ENCODE data around the gene SGSH. TPM values are rescaled to one million over a fixed set of nuclear protein-coding genes. Genes with fewer than 3 reads are reported as not detected.

Gene SGSH
- total RNA-seq, 6 experiments from 2014 or later: 41.2 to 52.6 (median 47.5) TPM

GRCh38 chr17:80189611-80190010, 30.5 kb downstream of the SGSH start:
- TF ChIP-seq CTCF (IDR thresholded peaks at IDR 0.05): no peak
- no peak overlapping the region for H3K4me3 Mint-ChIP-seq
- H3K4me1 Mint-ChIP-seq (ENCODE audit: low read depth): peaks cover 7% of the 10 kb centered on the region; the same call in 1 of the 2 replicates
- H3K27me3 Mint-ChIP-seq (ENCODE audit: insufficient read depth): peaks cover 24% of the 10 kb centered on the region
- H3K36me3 Mint-ChIP-seq (ENCODE audit: low read depth): no peaks in the 10 kb centered on the region
- DNase-seq: no peak
- H3K27ac Mint-ChIP-seq: no peak overlapping the region
- no peaks in the 10 kb centered on the region for H3K9me3 Mint-ChIP-seq

GRCh38 chr17:80187515-80187941, 32.6 kb downstream of the SGSH start:
- peaks cover 20% of the 10 kb centered on the region for H3K27me3 Mint-ChIP-seq (ENCODE audit: insufficient read depth)
- H3K4me1 Mint-ChIP-seq (ENCODE audit: low read depth): peaks cover 7% of the 10 kb centered on the region; the same call in 1 of the 2 replicates
- H3K4me3 Mint-ChIP-seq: no peak overlapping the region
- H3K9me3 Mint-ChIP-seq: no peaks in the 10 kb centered on the region
- H3K27ac Mint-ChIP-seq: no peak overlapping the region
- H3K36me3 Mint-ChIP-seq (ENCODE audit: low read depth): no peaks in the 10 kb centered on the region
- no peak for TF ChIP-seq CTCF (IDR thresholded peaks at IDR 0.05)
- no peak for DNase-seq

- H3K27me3 Mint-ChIP-seq (ENCODE audit: insufficient read depth): peaks cover 18% of the 10 kb centered on the region
- no peaks in the 10 kb centered on the region for H3K36me3 Mint-ChIP-seq (ENCODE audit: low read depth)
- no peak for TF ChIP-seq CTCF (IDR thresholded peaks at IDR 0.05)
- H3K9me3 Mint-ChIP-seq: no peaks in the 10 kb centered on the region
- H3K27ac Mint-ChIP-seq: no peak overlapping the region
- no peak overlapping the region for H3K4me3 Mint-ChIP-seq
- H3K4me1 Mint-ChIP-seq (ENCODE audit: low read depth): peaks cover 7% of the 10 kb centered on the region; the same call in 1 of the 2 replicates
- DNase-seq: no peak
Measured at GRCh38 chr17:80187090-80187489, 33.0 kb downstream of the SGSH start.

- no peak for TF ChIP-seq CTCF (IDR thresholded peaks at IDR 0.05)
- no peak overlapping the region for H3K4me3 Mint-ChIP-seq
- DNase-seq: no peak
- H3K27ac Mint-ChIP-seq: no peak overlapping the region
- no peaks in the 10 kb centered on the region for H3K36me3 Mint-ChIP-seq (ENCODE audit: low read depth)
- H3K27me3 Mint-ChIP-seq (ENCODE audit: insufficient read depth): peaks cover 12% of the 10 kb centered on the region
- H3K4me1 Mint-ChIP-seq (ENCODE audit: low read depth): peaks cover 7% of the 10 kb centered on the region; the same call in 1 of the 2 replicates
- H3K9me3 Mint-ChIP-seq: no peaks in the 10 kb centered on the region
Measured at GRCh38 chr17:80185968-80186367, 34.2 kb downstream of the SGSH start.

- Mint-ChIP-seq H3K36me3 (ENCODE audit: low read depth) (no peaks in the 10 kb centered on the region), H3K9me3 (no peaks in the 10 kb centered on the region), H3K27ac (no peak overlapping the region), H3K27me3 (ENCODE audit: insufficient read depth) (peaks cover 21% of the 10 kb centered on the region), H3K4me1 (ENCODE audit: low read depth) (peaks cover 7% of the 10 kb centered on the region; the same call in 1 of the 2 replicates), H3K4me3 (no peak overlapping the region)
- no peak for DNase-seq
- TF ChIP-seq CTCF (IDR thresholded peaks at IDR 0.05): no peak
Measured at GRCh38 chr17:80184423-80184714, 35.8 kb downstream of the SGSH start.
